IMR-90 (cell line): Measurements from ENCODE around the gene NPIPB2. TPM values are rescaled to one million over a fixed set of nuclear protein-coding genes. Genes with fewer than 3 reads are reported as not detected.

ENCODE experiments used
- ATAC-seq: fragments of 200-7000 bp; cut with Tn5 transposase; 2 replicates; pipeline ENCODE4 v1.9.1; 2020; ENCODE audit warnings: low read depth, mild to moderate bottlenecking, moderate library complexity
- BruUV-seq: library from RNA; stranded (reverse); fragments of 400-500 nt; replicated peaks from 2 replicates; lab custom pipeline; 2021; lab: Mats Ljungman, UMichigan
- CTCF ChIA-PET: fragments of 300-600 bp; formaldehyde crosslinking; extraction: SDS; loops from one replicate; lab custom pipeline; 2021; ENCODE audit warnings: antibody characterized with exemption; lab: Yijun Ruan, JAX
- POLR2A ChIA-PET: fragments of 300-600 bp; sonication (Branson Sonifier 250); formaldehyde crosslinking; loops from one replicate; lab custom pipeline; 2022; ENCODE audit warnings: antibody characterized with exemption; ENCODE audit not compliant: unreplicated experiment; lab: Charles Lee
- DNase-seq: peaks from one replicate; pipeline ENCODE4 v3.0.0; 2013
- H2AFZ ChIP-seq: replicated peaks from 2 replicates; pipeline ENCODE3; 2013; ENCODE audit warnings: low read length, mild to moderate bottlenecking; ENCODE audit not compliant: poor library complexity
- H2AK5ac ChIP-seq: 2 replicates; pipeline ENCODE4 v1.6.1; 2013; ENCODE audit warnings: low read depth, low read length, inconsistent platforms
- H2AK9ac ChIP-seq: replicated peaks from 2 replicates; pipeline ENCODE3; 2013; ENCODE audit warnings: mild to moderate bottlenecking, low read depth, low read length, moderate library complexity; ENCODE audit not compliant: poor library complexity
- H2BK120ac ChIP-seq: 2 replicates; pipeline ENCODE4 v1.6.1; 2013; ENCODE audit warnings: low read depth, low read length, inconsistent platforms
- H2BK15ac ChIP-seq: 3 replicates; pipeline ENCODE4 v1.6.1; 2013; ENCODE audit warnings: low read depth, low read length, inconsistent platforms
- H2BK20ac ChIP-seq: 2 replicates; pipeline ENCODE4 v1.6.1; 2013; ENCODE audit warnings: low read depth, mild to moderate bottlenecking, inconsistent platforms, low read length, moderate library complexity
- H2BK5ac ChIP-seq: 2 replicates; pipeline ENCODE4 v1.6.1; 2013; ENCODE audit warnings: mild to moderate bottlenecking, low read depth, low read length, inconsistent platforms; ENCODE audit not compliant: poor library complexity, severe bottlenecking
- H3K14ac ChIP-seq: replicated peaks from 2 replicates; pipeline ENCODE4 v1.6.1; 2013; ENCODE audit warnings: low read depth, low read length, inconsistent platforms
- H3K18ac ChIP-seq: 2 replicates; pipeline ENCODE4 v1.6.1; 2013; ENCODE audit warnings: low read depth, low read length, control low read depth
- H3K23ac ChIP-seq: 2 replicates; pipeline ENCODE4 v1.6.1; 2013; ENCODE audit warnings: low read depth, low read length, inconsistent platforms
- H3K27ac ChIP-seq: 2 replicates; pipeline ENCODE4 v1.5.1; 2013; ENCODE audit warnings: mild to moderate bottlenecking, control low read depth, low read length; ENCODE audit not compliant: insufficient read depth
- H3K27me3 ChIP-seq: 2 replicates; pipeline ENCODE4 v1.6.1; 2013; ENCODE audit warnings: low read length; ENCODE audit not compliant: control insufficient read depth, insufficient read depth
- H3K36me3 ChIP-seq: 2 replicates; pipeline ENCODE4 v1.6.1; 2013; ENCODE audit warnings: low read length, mixed read lengths; ENCODE audit not compliant: control insufficient read depth, insufficient read depth
- H3K4ac ChIP-seq: 2 replicates; pipeline ENCODE4 v1.6.1; 2013; ENCODE audit warnings: low read depth, low read length, inconsistent platforms
- H3K4me1 ChIP-seq: 2 replicates; pipeline ENCODE4 v1.6.1; 2013; ENCODE audit warnings: low read length, mixed read lengths; ENCODE audit not compliant: control insufficient read depth, insufficient read depth
- H3K4me2 ChIP-seq: 2 replicates; pipeline ENCODE4 v1.6.1; 2013; ENCODE audit warnings: low read depth, mild to moderate bottlenecking, control low read depth, low read length, moderate library complexity
- H3K4me3 ChIP-seq: 2 replicates; pipeline ENCODE4 v1.5.1; 2013; ENCODE audit warnings: low read depth, mild to moderate bottlenecking, control low read depth, low read length, moderate library complexity; ENCODE audit not compliant: insufficient read depth
- H3K56ac ChIP-seq: 2 replicates; pipeline ENCODE4 v1.6.1; 2013; ENCODE audit warnings: low read length, inconsistent platforms; ENCODE audit not compliant: insufficient read depth; ENCODE audit errors: extremely low read depth
- H3K79me1 ChIP-seq, 2 experiments: 2 replicates each; pipeline ENCODE4 v1.6.1; 2013; ENCODE audit warnings: low read length in 2 of 2, inconsistent platforms in 1 of 2, low read depth in 1 of 2
- H3K9ac ChIP-seq: 2 replicates; pipeline ENCODE4 v1.6.1; 2013; ENCODE audit warnings: low read depth, low read length, control low read depth
- H3K9me1 ChIP-seq: 2 replicates; pipeline ENCODE4 v1.6.1; 2013; ENCODE audit warnings: low read length, inconsistent platforms; ENCODE audit not compliant: insufficient read depth
- H3K9me3 ChIP-seq: 2 replicates; pipeline ENCODE4 v1.6.1; 2013; ENCODE audit warnings: low read length; ENCODE audit not compliant: control insufficient read depth, insufficient read depth
- H4K20me1 ChIP-seq: 2 replicates; pipeline ENCODE4 v1.6.1; 2013; ENCODE audit warnings: low read length, inconsistent platforms; ENCODE audit not compliant: insufficient read depth
- H4K5ac ChIP-seq: 2 replicates; pipeline ENCODE4 v1.6.1; 2013; ENCODE audit warnings: mild to moderate bottlenecking, low read depth, low read length, control low read depth
- H4K8ac ChIP-seq, 2 experiments: 2 replicates each; pipeline ENCODE4 v1.6.1; 2013; ENCODE audit warnings: low read depth in 2 of 2, low read length in 2 of 2, control low read depth in 1 of 2, inconsistent platforms in 1 of 2
- H4K91ac ChIP-seq: 2 replicates; pipeline ENCODE4 v1.6.1; 2013; ENCODE audit warnings: low read depth, low read length, inconsistent platforms; ENCODE audit not compliant: insufficient read depth
- CEBPB ChIP-seq: IDR thresholded peaks from 2 replicates; pipeline ENCODE4 v1.6.1; 2012; ENCODE audit warnings: low read depth, low read length, improper control_type of control experiment
- CHD1 ChIP-seq: IDR thresholded peaks from 2 replicates; pipeline ENCODE4 v1.6.1; 2012; ENCODE audit warnings: low read depth, low read length, improper control_type of control experiment
- FOS ChIP-seq: fragments of 150-350 bp; IDR thresholded peaks from 2 replicates; pipeline ENCODE4 v1.6.1; 2016; ENCODE audit warnings: low read depth, low read length
- MXI1 ChIP-seq: IDR thresholded peaks from 2 replicates; pipeline ENCODE4 v1.6.1; 2012; ENCODE audit warnings: low read depth, mild to moderate bottlenecking, low read length, moderate library complexity, borderline replicate concordance
- RAD21 ChIP-seq: IDR thresholded peaks from 2 replicates; pipeline ENCODE4 v1.6.1; 2012; ENCODE audit warnings: low read length, improper control_type of control experiment
- WGBS, 2 experiments: methylation state at CpG; one replicate each; pipeline versions ENCODE4 v1.1.5 to v1.1.7; 2013; ENCODE audit warnings: missing lambda C conversion rate in 2 of 2; ENCODE audit not compliant: insufficient read length in 1 of 2; ENCODE audit errors: extremely low coverage in 2 of 2; 5-methylcytosine and 5-hydroxymethylcytosine counted together
- dilution Hi-C: fragments of 300-500 bp; cut with HindIII; formaldehyde crosslinking; loops from one replicate; pipeline ENCODE4 v1.14.3; 2018; ENCODE audit warnings: low sequenced_read_pairs; ENCODE audit not compliant: unreplicated experiment
- in situ Hi-C: fragments of 300-500 bp; cut with MboI; formaldehyde crosslinking; loops from 3 replicates; pipeline ENCODE4 v1.14.3; 2019; ENCODE audit warnings: low sequenced_read_pairs, inconsistent platforms, mixed read lengths
- intact Hi-C: fragments of 100-400 bp; cut with micrococcal nuclease; formaldehyde crosslinking; loops from 2 replicates; pipeline ENCODE4 v1.10.0; 2022
- microRNA-seq, 2 experiments: library from miRNA; stranded (forward) in 1 of 2; unstranded in 1 of 2; fragments of 10-50 nt in 1 of 2; fragments of <30 nt in 1 of 2; gene quantifications in 1 of 2; microRNA quantifications in 1 of 2; one replicate each; pipeline versions ENCODE3 to v1.1.0; 2013 to 2020; ENCODE audit not compliant: insufficient read depth in 1 of 2, insufficient read length in 1 of 2, unreplicated experiment in 1 of 2
- polyA plus RNA-seq, 3 experiments: library from polyadenylated mRNA; depleted of rRNA; stranded (reverse); fragments of >200 nt; gene quantifications; 2 replicates each; pipeline ENCODE4 v1.2.3, GENCODE V29; 2012; ENCODE audit warnings: low replicate concordance in 1 of 3
- small RNA-seq, 5 experiments: library from RNA; depleted of rRNA; stranded (forward); fragments of <200 nt; gene quantifications; one replicate each; pipeline ENCODE3, GENCODE V24; 2012
- total RNA-seq: library from RNA; depleted of rRNA; stranded (reverse); fragments of >200 nt; gene quantifications from 2 replicates; pipeline ENCODE4 v1.2.3, GENCODE V29; 2012; rRNA removed

The NPIPB2 gene
- total and polyA plus RNA-seq, 2 of the 4 experiments (the other 2 are of a cell fraction): 2.2 to 7.7 TPM

DNA sequence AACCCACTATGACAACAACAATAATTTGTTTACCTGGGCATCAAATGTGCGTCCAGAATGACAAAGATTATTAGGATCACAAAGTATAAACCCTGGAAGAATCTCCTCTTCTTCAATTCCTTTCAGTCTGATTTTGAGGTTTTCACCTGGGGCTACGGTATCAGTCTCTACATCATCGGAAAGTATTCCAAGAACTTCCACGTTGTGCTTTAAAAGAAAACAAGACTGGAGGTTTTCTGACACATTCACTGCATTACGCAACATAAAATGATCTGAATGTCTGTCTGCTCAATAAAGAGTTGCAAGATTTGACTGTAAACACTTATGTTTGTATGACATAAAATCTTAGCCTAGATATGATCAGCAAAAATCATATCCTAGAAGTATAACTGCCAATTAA, 64.5 kb downstream of the NPIPB2 start:
- dilution Hi-C loops (no loop called here), intact Hi-C loops (no loop called here), in situ Hi-C loops (no loop called here)
- peaks cover 19 to 43% of the 10 kb centered on the region in 2 experiments for H3K79me1 ChIP-seq
- no peak overlapping the region for H3K4me3 ChIP-seq
- no peak overlapping the region for H2AK5ac ChIP-seq
- H3K36me3 ChIP-seq: peaks cover 30% of the 10 kb centered on the region
- peak; percentile 95 for TF ChIP-seq CEBPB
- TF ChIP-seq FOS: no peak
- no peak for TF ChIP-seq CHD1
- TF ChIP-seq MXI1: no peak
- TF ChIP-seq RAD21: no peak
- no peak overlapping the region for H4K8ac ChIP-seq
- H3K4me1 ChIP-seq: no peaks in the 10 kb centered on the region
- no peak overlapping the region for H2BK15ac ChIP-seq
- H3K18ac ChIP-seq: no peak overlapping the region
- H2AK9ac ChIP-seq: no peak overlapping the region
- H3K9me1 ChIP-seq: no peaks in the 10 kb centered on the region
- peak; percentile 11; the same call in 1 of the 2 replicates for ATAC-seq
- no peak overlapping the region for H3K9ac ChIP-seq
- H4K91ac ChIP-seq: no peak overlapping the region
- H2BK5ac ChIP-seq: no peak overlapping the region
- peaks cover 5% of the 10 kb centered on the region; the same call in 1 of the 2 replicates for H4K20me1 ChIP-seq
- no peaks in the 10 kb centered on the region for H3K27me3 ChIP-seq
- no peak overlapping the region for H3K23ac ChIP-seq
- WGBS, 2 experiments: 83% methylated on average over 1 of the region's 5 CpGs; no CpG with 5 or more reads in 1 of the 2 experiments
- H4K5ac ChIP-seq: no peak overlapping the region
- DNase-seq: peak; percentile 43
- H2AFZ ChIP-seq: no peak overlapping the region
- H2BK20ac ChIP-seq: no peak overlapping the region
- no peaks in the 10 kb centered on the region for H3K9me3 ChIP-seq
- ChIA-PET POLR2A (no interaction called here), CTCF (no interaction called here)
- no peak overlapping the region for H3K4me2 ChIP-seq
- no peak overlapping the region for H3K14ac ChIP-seq
- H3K27ac ChIP-seq: no peak overlapping the region
- BruUV-seq: no TSS peak
- H3K56ac ChIP-seq: no peak overlapping the region
- H2BK120ac ChIP-seq: no peak overlapping the region
- no peak overlapping the region for H3K4ac ChIP-seq

Small RNAs within 50 kb of the gene (microRNA-seq; reads per million reads assigned to microRNA genes)
- not detected for gene AC007216.5 (ENCODE audit: insufficient read depth, insufficient read length)
- not detected for gene COX6CP1 (ENCODE audit: insufficient read depth, insufficient read length)
- not detected for gene UBL5P4 (ENCODE audit: insufficient read depth, insufficient read length)

Small RNAs within 50 kb of the gene (small RNA-seq; reads per million reads assigned to genes)
- gene AC007216.5: 0 reads per million in 5 experiments
- gene COX6CP1: 0 to 1.7 (median 0) reads per million in 5 experiments
- gene UBL5P4: 0 reads per million in 5 experiments

Other genes starting within 250 kb of the NPIPB2 start
- gene TXNDC11, start 199.2 kb downstream of the NPIPB2 start, total RNA-seq: 23.9 and 25.3 TPM in 2 replicates
- 42.9 and 50.0 TPM in 2 replicates for gene TXNDC11, start 199.2 kb downstream of the NPIPB2 start, polyA plus RNA-seq (2012; rRNA removed)
- 22.2 and 33.3 TPM in 2 replicates for gene ZC3H7A, start 144.8 kb downstream of the NPIPB2 start, total RNA-seq
- 48.3 and 53.9 TPM in 2 replicates for gene ZC3H7A, start 144.8 kb downstream of the NPIPB2 start, polyA plus RNA-seq (2012; rRNA removed)
- gene RSL1D1, start 90.5 kb downstream of the NPIPB2 start, total RNA-seq: 77.4 and 137 TPM in 2 replicates
- gene RSL1D1, start 90.5 kb downstream of the NPIPB2 start, polyA plus RNA-seq (2012; rRNA removed): 55.8 and 63.8 TPM in 2 replicates
- 84.8 and 121 TPM in 2 replicates for gene GSPT1, start 26.1 kb downstream of the NPIPB2 start, total RNA-seq
- 68.8 and 76.3 TPM in 2 replicates for gene GSPT1, start 26.1 kb downstream of the NPIPB2 start, polyA plus RNA-seq (2012; rRNA removed)
- not detected in 2 replicates for gene TNFRSF17, start 23.2 kb upstream of the NPIPB2 start, total RNA-seq
- not detected in 2 replicates for gene TNFRSF17, start 23.2 kb upstream of the NPIPB2 start, polyA plus RNA-seq (2012; rRNA removed)
- gene SNX29, start 34.7 kb upstream of the NPIPB2 start, total RNA-seq: 14.7 and 21.3 TPM in 2 replicates
- gene SNX29, start 34.7 kb upstream of the NPIPB2 start, polyA plus RNA-seq (2012; rRNA removed): 5.0 TPM in 2 replicates